B cell (primary cell): ENCODE measurements around the gene MAPT. TPM values are rescaled to one million over a fixed set of nuclear protein-coding genes. Genes with fewer than 3 reads are reported as not detected.

ENCODE experiments used
- ATAC-seq: fragments of 200-7000 bp; cut with Tn5 transposase; one replicate; pipeline ENCODE4 v1.10.0; 2021; ENCODE audit warnings: low read depth, mild to moderate bottlenecking, moderate number of reproducible peaks, moderate library complexity
- CTCF ChIA-PET: fragments of 350-600 bp; sonication (Branson Sonifier 250); formaldehyde crosslinking; loops from one replicate; lab custom pipeline; 2021; ENCODE audit warnings: antibody characterized with exemption, inconsistent platforms; lab: Charles Lee
- POLR2A ChIA-PET: fragments of 350-600 bp; sonication (Branson Sonifier 250); formaldehyde crosslinking; loops from one replicate; lab custom pipeline; 2021; ENCODE audit warnings: antibody characterized with exemption; lab: Charles Lee
- DNase-seq: peaks from one replicate; pipeline ENCODE4 v3.0.0; 2013
- H2AFZ ChIP-seq: 2 replicates; pipeline ENCODE4 v1.6.1; 2012; ENCODE audit warnings: mild to moderate bottlenecking, low read depth, low read length; ENCODE audit not compliant: insufficient read depth, poor library complexity, severe bottlenecking
- H3K27ac ChIP-seq, 2 donors: 1 replicate in 1 of 2; 2 replicates in 1 of 2; pipeline ENCODE4 v1.5.1; 2012 to 2013; ENCODE audit warnings: low read length in 2 of 2, mild to moderate bottlenecking in 2 of 2, moderate library complexity in 1 of 2
- H3K27me3 ChIP-seq, 4 experiments: fragments of 200-600 bp in 1 of 4; sonication (generic) in 1 of 4; replicated peaks in 1 of 4; 1 replicate in 2 of 4; 2 replicates in 2 of 4; pipeline versions ENCODE4 v1.6.1 to v1.7.0; 2013 to 2016; ENCODE audit warnings: low read length in 3 of 4, mild to moderate bottlenecking in 2 of 4, mixed read lengths in 1 of 4, moderate library complexity in 1 of 4; ENCODE audit not compliant: insufficient read depth in 4 of 4, control insufficient read depth in 3 of 4; ENCODE audit errors: control extremely low read depth in 1 of 4
- H3K36me3 ChIP-seq, 2 experiments: replicated peaks in 1 of 2; 1 replicate in 1 of 2; 2 replicates in 1 of 2; pipeline versions ENCODE4 v1.6.1 to v1.7.1; 2013; ENCODE audit warnings: low read length in 1 of 2; ENCODE audit not compliant: insufficient read depth in 2 of 2, control insufficient read depth in 1 of 2; ENCODE audit errors: control extremely low read depth in 1 of 2, extremely low read depth in 1 of 2
- H3K4me1 ChIP-seq, 2 donors: fragments of 200-600 bp in 1 of 2; sonication (generic) in 1 of 2; 1 replicate in 1 of 2; 2 replicates in 1 of 2; pipeline versions ENCODE4 v1.5.1 to v1.6.1; 2013 to 2017; ENCODE audit warnings: low read length in 2 of 2; ENCODE audit not compliant: control insufficient read depth in 2 of 2, insufficient read depth in 2 of 2
- H3K4me2 ChIP-seq: replicated peaks from 2 replicates; pipeline ENCODE3; 2012; ENCODE audit warnings: mild to moderate bottlenecking, low read depth, low read length; ENCODE audit not compliant: poor library complexity, severe bottlenecking
- H3K4me3 ChIP-seq, 5 experiments: fragments of 200-600 bp in 1 of 5; sonication (generic) in 1 of 5; 1 replicate in 3 of 5; 2 replicates in 2 of 5; pipeline versions ENCODE4 v1.5.1 to v1.7.0; 2011 to 2016; ENCODE audit warnings: low read length in 4 of 5, mild to moderate bottlenecking in 4 of 5, low read depth in 2 of 5, control low read depth in 1 of 5, moderate library complexity in 1 of 5; ENCODE audit not compliant: insufficient read depth in 1 of 5; ENCODE audit errors: control extremely low read depth in 1 of 5, extremely low read depth in 1 of 5
- H3K79me2 ChIP-seq: fragments of 200-600 bp; sonication (generic); one replicate; pipeline ENCODE4 v1.6.0; 2016; ENCODE audit warnings: low read length; ENCODE audit not compliant: control insufficient read depth, insufficient read depth
- H3K9ac ChIP-seq: fragments of 200-600 bp; sonication (generic); 2 replicates; pipeline ENCODE4 v1.6.1; 2017; ENCODE audit warnings: mild to moderate bottlenecking, low read length, moderate library complexity
- H3K9me3 ChIP-seq, 3 donors: one replicate each; pipeline versions ENCODE4 v1.6.1 to v1.7.1; 2013; ENCODE audit warnings: low read length in 2 of 3; ENCODE audit not compliant: control insufficient read depth in 2 of 3, insufficient read depth in 1 of 3; ENCODE audit errors: control extremely low read depth in 1 of 3
- H4K20me1 ChIP-seq: 2 replicates; pipeline ENCODE4 v1.6.0; 2012; ENCODE audit warnings: mild to moderate bottlenecking, low read length; ENCODE audit not compliant: insufficient read depth, control insufficient read depth, poor library complexity, severe bottlenecking
- H3K27ac Mint-ChIP-seq: one replicate; pipeline ENCODE4 v1.8.0; 2021; ENCODE audit warnings: mixed read lengths
- H3K27me3 Mint-ChIP-seq: one replicate; pipeline ENCODE4 v1.8.0; 2021; ENCODE audit warnings: mixed read lengths
- H3K4me1 Mint-ChIP-seq: one replicate; pipeline ENCODE4 v1.8.0; 2021; ENCODE audit warnings: mixed read lengths
- H3K4me3 Mint-ChIP-seq: one replicate; pipeline ENCODE4 v1.8.0; 2021; ENCODE audit warnings: mixed read lengths
- H3K9me3 Mint-ChIP-seq: one replicate; pipeline ENCODE4 v1.8.0; 2022; ENCODE audit warnings: mixed read lengths; ENCODE audit not compliant: insufficient read depth
- CTCF ChIP-seq: fragments of 200-600 bp; IDR thresholded peaks from one replicate; pipeline ENCODE4 v1.8.0; 2022; ENCODE audit warnings: antibody characterized with exemption, mild to moderate bottlenecking
- EZH2 ChIP-seq: IDR thresholded peaks from 2 replicates; pipeline ENCODE4 v1.6.1; 2012; ENCODE audit warnings: borderline replicate concordance, low read depth, mild to moderate bottlenecking, moderate library complexity, low read length; ENCODE audit not compliant: insufficient read depth, poor library complexity, severe bottlenecking
- WGBS: methylation state at CpG from one replicate; pipeline ENCODE4 v1.1.5; 2013; ENCODE audit warnings: missing lambda C conversion rate; ENCODE audit not compliant: insufficient coverage; 5-methylcytosine and 5-hydroxymethylcytosine counted together
- intact Hi-C: fragments of 100-400 bp; cut with micrococcal nuclease; formaldehyde crosslinking; loops from one replicate; pipeline ENCODE4 v1.10.0; 2022
- polyA plus RNA-seq: library from polyadenylated mRNA; depleted of rRNA; stranded (reverse); fragments of >200 nt; gene quantifications from 2 replicates; pipeline ENCODE4 v1.2.3, GENCODE V29; 2012
- total RNA-seq, 2 donors: library from RNA; stranded (reverse); fragments of 120-200 nt in 1 of 2; gene quantifications; 1 replicate in 1 of 2; 2 replicates in 1 of 2; pipeline versions ENCODE4 v1.2.3 to v1.2.4, GENCODE V29; 2013 to 2022

Gene MAPT
- total and polyA plus RNA-seq, 2 donors (not counting 1 experiment from before 2014, with no cell fraction given) = 0.13 to 0.20 TPM

GRCh38 chr17:46028981-46029565 lies 134.7 kb downstream of the MAPT start:
- H3K27me3 Mint-ChIP-seq = no peaks in the 10 kb centered on the region
- POLR2A ChIA-PET = interaction anchor here (1.7 kb wide), 1 partner anchor 9 kb away, joined by 9 read pairs; no protein-coding TSS in a partner anchor
- H3K4me1 Mint-ChIP-seq = peaks cover 49% of the 10 kb centered on the region
- 70% methylated on average over 2 of the region's 4 CpGs for WGBS
- peaks cover 6 to 37% of the 10 kb centered on the region in 2 experiments for H3K36me3 ChIP-seq
- peak; percentile 76 for ATAC-seq
- H3K79me2 ChIP-seq = no peaks in the 10 kb centered on the region
- peaks cover 49 to 59% of the 10 kb centered on the region in 2 donors for H3K4me1 ChIP-seq
- H2AFZ ChIP-seq = no peak overlapping the region
- intact Hi-C loops = no loop called here
- H3K27ac Mint-ChIP-seq = peak overlapping the region; percentile 81
- H3K4me3 Mint-ChIP-seq = peak overlapping the region; percentile 12
- H3K4me2 ChIP-seq = peak overlapping the region; percentile 28
- peaks cover 0 to 3% (median 2%) of the 10 kb centered on the region in 3 donors for H3K9me3 ChIP-seq
- H3K27me3 ChIP-seq = no peaks in the 10 kb centered on the region
- H3K4me3 ChIP-seq = no peak overlapping the region
- peak overlapping the region; percentile 19 to 69 for H3K27ac ChIP-seq
- CTCF ChIA-PET = interaction anchor here (1.0 to 6.2 kb wide), 5 partner anchors 8 to 26 kb away, joined by 3 to 43 read pairs (median 11); no protein-coding TSS in a partner anchor
- H3K9ac ChIP-seq = peak overlapping the region; percentile 27
- H3K9me3 Mint-ChIP-seq = no peaks in the 10 kb centered on the region
- no peaks in the 10 kb centered on the region for H4K20me1 ChIP-seq
- peak; percentile 68 for DNase-seq
- TF ChIP-seq EZH2 (no peak), CTCF (no peak)

GRCh38 chr17:46029627-46030026 lies 135.3 kb downstream of the MAPT start:
- DNase-seq = no peak
- Histone ChIP-seq H3K27me3 (no peaks in the 10 kb centered on the region), H3K27ac (peak overlapping the region in 1 of 2 donors; percentile 69), H3K79me2 (no peaks in the 10 kb centered on the region), H2AFZ (no peak overlapping the region), H3K4me3 (no peak overlapping the region), H3K4me2 (no peak overlapping the region), H4K20me1 (no peaks in the 10 kb centered on the region), H3K9me3 (peaks cover 0 to 3% (median 2%) of the 10 kb centered on the region in 3 donors), H3K36me3 (peaks cover 6 to 43% of the 10 kb centered on the region in 2 experiments), H3K9ac (no peak overlapping the region), H3K4me1 (peaks cover 49 to 55% of the 10 kb centered on the region in 2 donors)
- POLR2A ChIA-PET = interaction anchor here (1.7 kb wide), 1 partner anchor 9 kb away, joined by 9 read pairs; no protein-coding TSS in a partner anchor
- peak overlapping the region; percentile 81 for H3K27ac Mint-ChIP-seq
- no peak overlapping the region for H3K4me3 Mint-ChIP-seq
- intact Hi-C loops = no loop called here
- TF ChIP-seq EZH2 (no peak), CTCF (no peak)
- no peaks in the 10 kb centered on the region for H3K27me3 Mint-ChIP-seq
- ATAC-seq = no peak
- H3K4me1 Mint-ChIP-seq = peaks cover 48% of the 10 kb centered on the region
- CTCF ChIA-PET = interaction anchor here (0.6 to 6.2 kb wide), 7 partner anchors 8 to 237 kb away, joined by 3 to 43 read pairs (median 4); no protein-coding TSS in a partner anchor
- WGBS = 100% methylated on average over 5 of the region's 6 CpGs
- H3K9me3 Mint-ChIP-seq = no peaks in the 10 kb centered on the region
